Sigmoid colon (tissue), 7 donors: Measurements from ENCODE around the gene ZDHHC20. TPM values are rescaled to one million over a fixed set of nuclear protein-coding genes. Genes with fewer than 3 reads are reported as not detected.

Source experiments
- DNase-seq: peaks from one replicate; pipeline ENCODE4 v3.0.0-alpha.2; 2019
- H3K27ac ChIP-seq, 4 donors: fragments of 200-600 bp; sonication (generic); one replicate each; pipeline ENCODE4 v1.5.1; 2016 to 2019; ENCODE audit warnings: mild to moderate bottlenecking in 1 of 4
- H3K27me3 ChIP-seq, 3 donors: fragments of 200-600 bp; sonication (generic); one replicate each; pipeline ENCODE4 v1.5.1; 2019; ENCODE audit warnings: mild to moderate bottlenecking in 1 of 3
- H3K36me3 ChIP-seq, 4 donors: fragments of 200-600 bp; sonication (generic); one replicate each; pipeline ENCODE4 v1.5.1; 2016 to 2019
- H3K4me1 ChIP-seq, 4 donors: fragments of 200-600 bp; sonication (generic); one replicate each; pipeline ENCODE4 v1.5.1; 2017 to 2019
- H3K4me3 ChIP-seq, 4 donors: fragments of 200-600 bp; sonication (generic); one replicate each; pipeline ENCODE4 v1.5.1; 2017 to 2019; ENCODE audit warnings: mild to moderate bottlenecking in 2 of 4, moderate library complexity in 1 of 4
- H3K9me3 ChIP-seq, 4 donors: fragments of 200-600 bp in 3 of 4; sonication (generic) in 3 of 4; one replicate each; pipeline versions ENCODE4 v1.5.1 to v1.6.1; 2013 to 2019
- EP300 ChIP-seq, 4 donors: sonication (generic); formaldehyde crosslinking; IDR thresholded peaks; one replicate each; pipeline ENCODE4 v1.6.1; 2017; ENCODE audit warnings: antibody characterized with exemption in 4 of 4
- POLR2A ChIP-seq, 2 donors: fragments of 450-650 bp; IDR thresholded peaks; one replicate each; pipeline ENCODE4 v1.6.1; 2016; ENCODE audit warnings: antibody characterized with exemption in 2 of 2, mild to moderate bottlenecking in 2 of 2, moderate library complexity in 2 of 2
- POLR2AphosphoS5 ChIP-seq, 4 donors: sonication (generic); formaldehyde crosslinking; IDR thresholded peaks; one replicate each; pipeline ENCODE4 v1.6.1; 2017; ENCODE audit warnings: antibody characterized with exemption in 4 of 4
- WGBS, 2 donors: extraction: QIAGEN DNeasy Blood & Tissue Kit; methylation state at CpG; one replicate each; pipeline ENCODE4 v1.1.7; 2013; 5-methylcytosine and 5-hydroxymethylcytosine counted together
- intact Hi-C: fragments of 100-400 bp; cut with DNase I; formaldehyde crosslinking; loops from one replicate; pipeline ENCODE4 v1.15.1; 2023
- polyA plus RNA-seq, 3 donors: library from polyadenylated mRNA; stranded (reverse); fragments of 200-250 nt; gene quantifications; one replicate each; pipeline ENCODE4 v1.2.3, GENCODE V29; 2013
- total RNA-seq, 4 donors: library from RNA; depleted of rRNA; stranded (reverse); fragments of >200 nt; gene quantifications; one replicate each; pipeline ENCODE4 v1.1.0, GENCODE V29; 2016
- TF ChIP-seq, protein P1 (sequence below), 4 experiments: fragments of 450-650 bp in 3 of 4; fragments of 200-600 bp in 1 of 4; IDR thresholded peaks; one replicate each; pipeline ENCODE4 v1.5.1; 2016 to 2019; ENCODE audit warnings: antibody characterized with exemption in 4 of 4, mild to moderate bottlenecking in 3 of 4, moderate library complexity in 2 of 4
- donor health status: healthy with polysubstance abuse.
- donor health status: Bipolar disorder and iron deficiency.
- donor health status: healthy.

ZDHHC20 gene
- total and polyA plus RNA-seq, 7 donors, result 14.4 to 56.7 (median 49.9) TPM

DNA sequence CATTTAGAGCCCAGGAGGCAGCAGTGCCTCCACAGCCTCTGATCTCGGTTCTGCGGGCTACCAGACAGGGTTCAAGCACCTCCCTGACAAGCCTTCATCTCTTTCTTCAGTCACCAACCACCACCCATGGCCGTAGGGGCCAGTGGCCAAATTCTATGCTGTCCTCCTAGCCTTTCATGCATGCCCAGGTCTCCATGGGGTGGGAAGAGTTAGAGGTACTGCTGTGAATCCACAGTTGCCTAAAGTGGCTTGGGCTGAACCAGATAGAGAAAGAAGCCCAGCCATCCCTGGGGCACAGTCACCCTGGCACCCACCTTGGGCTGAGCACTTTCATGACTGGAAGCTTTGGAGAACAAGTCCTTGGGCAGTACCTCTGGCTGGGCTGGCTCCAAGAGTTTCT lies 97.4 kb downstream of the ZDHHC20 start:
- H3K27ac ChIP-seq, result no peak overlapping the region
- no peaks in the 10 kb centered on the region for H3K36me3 ChIP-seq
- H3K4me3 ChIP-seq, result no peak overlapping the region
- WGBS, 2 donors, result 78 to 84% methylated on average over 3 of the region's 3 CpGs
- H3K4me1 ChIP-seq, result no peaks in the 10 kb centered on the region
- no peaks in the 10 kb centered on the region for H3K9me3 ChIP-seq
- intact Hi-C loops, result no loop called here
- TF ChIP-seq EP300 (IDR thresholded peaks at IDR 0.05) (no peak), POLR2AphosphoS5 (IDR thresholded peaks at IDR 0.05) (no peak), POLR2A (IDR thresholded peaks at IDR 0.05) (no peak)
- TF ChIP-seq, protein P1, sequence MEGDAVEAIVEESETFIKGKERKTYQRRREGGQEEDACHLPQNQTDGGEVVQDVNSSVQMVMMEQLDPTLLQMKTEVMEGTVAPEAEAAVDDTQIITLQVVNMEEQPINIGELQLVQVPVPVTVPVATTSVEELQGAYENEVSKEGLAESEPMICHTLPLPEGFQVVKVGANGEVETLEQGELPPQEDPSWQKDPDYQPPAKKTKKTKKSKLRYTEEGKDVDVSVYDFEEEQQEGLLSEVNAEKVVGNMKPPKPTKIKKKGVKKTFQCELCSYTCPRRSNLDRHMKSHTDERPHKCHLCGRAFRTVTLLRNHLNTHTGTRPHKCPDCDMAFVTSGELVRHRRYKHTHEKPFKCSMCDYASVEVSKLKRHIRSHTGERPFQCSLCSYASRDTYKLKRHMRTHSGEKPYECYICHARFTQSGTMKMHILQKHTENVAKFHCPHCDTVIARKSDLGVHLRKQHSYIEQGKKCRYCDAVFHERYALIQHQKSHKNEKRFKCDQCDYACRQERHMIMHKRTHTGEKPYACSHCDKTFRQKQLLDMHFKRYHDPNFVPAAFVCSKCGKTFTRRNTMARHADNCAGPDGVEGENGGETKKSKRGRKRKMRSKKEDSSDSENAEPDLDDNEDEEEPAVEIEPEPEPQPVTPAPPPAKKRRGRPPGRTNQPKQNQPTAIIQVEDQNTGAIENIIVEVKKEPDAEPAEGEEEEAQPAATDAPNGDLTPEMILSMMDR (IDR thresholded peaks at IDR 0.05), result no peak
- H3K27me3 ChIP-seq, result no peaks in the 10 kb centered on the region
- no peak for DNase-seq

DNA sequence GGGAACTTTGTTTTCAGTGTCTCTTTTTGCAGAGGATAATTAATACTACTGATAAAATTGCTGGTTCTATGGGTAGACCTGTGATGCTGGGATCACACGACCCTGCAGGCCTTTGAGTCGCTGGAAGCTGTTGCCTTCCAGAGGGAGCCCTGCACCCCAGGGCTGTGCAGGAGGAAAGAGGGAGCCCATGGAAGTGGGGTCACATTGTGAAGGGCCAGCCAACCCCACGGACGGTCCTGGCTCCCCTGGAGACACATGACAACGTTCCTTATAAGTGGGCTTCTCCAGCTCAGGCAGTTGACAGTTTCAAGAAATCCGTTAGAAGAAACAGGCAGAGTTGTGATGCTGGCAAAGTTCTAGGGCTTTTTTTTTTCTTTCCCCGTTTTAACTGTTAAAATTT lies 98.0 kb downstream of the ZDHHC20 start:
- no peak for DNase-seq
- TF ChIP-seq POLR2A (IDR thresholded peaks at IDR 0.05) (no peak), EP300 (IDR thresholded peaks at IDR 0.05) (no peak), POLR2AphosphoS5 (IDR thresholded peaks at IDR 0.05) (no peak)
- TF ChIP-seq, protein P1 (IDR thresholded peaks at IDR 0.05), result no peak
- H3K27ac ChIP-seq, result no peak overlapping the region
- intact Hi-C loops, result no loop called here
- no peaks in the 10 kb centered on the region for H3K36me3 ChIP-seq
- no peaks in the 10 kb centered on the region for H3K27me3 ChIP-seq
- no peaks in the 10 kb centered on the region for H3K9me3 ChIP-seq
- 78 to 86% methylated on average over 7 of the region's 7 CpGs for WGBS, 2 donors
- H3K4me1 ChIP-seq, result no peaks in the 10 kb centered on the region
- H3K4me3 ChIP-seq, result no peak overlapping the region

DNA sequence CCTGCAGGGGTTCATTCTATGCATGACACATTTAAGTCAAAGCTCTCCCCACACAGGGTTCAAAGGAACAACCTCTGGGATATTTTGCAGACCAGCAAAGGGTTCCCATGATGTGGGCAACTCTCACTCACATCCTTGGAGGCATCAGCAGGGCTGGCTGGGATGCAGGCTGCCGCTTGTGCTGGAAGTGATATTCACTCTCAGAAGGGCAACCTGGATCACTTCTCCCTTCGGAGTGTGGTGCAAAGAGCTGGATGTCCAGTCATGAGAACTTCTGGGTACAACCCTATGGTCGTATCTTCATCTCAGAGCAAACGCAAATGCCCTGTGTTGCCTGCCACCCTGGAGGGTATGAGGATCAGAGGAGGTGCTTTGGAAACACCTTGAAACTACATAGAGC lies 98.6 kb downstream of the ZDHHC20 start:
- H3K36me3 ChIP-seq, result no peaks in the 10 kb centered on the region
- intact Hi-C loops, result no loop called here
- no peak for DNase-seq
- TF ChIP-seq, protein P1 (IDR thresholded peaks at IDR 0.05), result no peak
- no peak for TF ChIP-seq POLR2A (IDR thresholded peaks at IDR 0.05)
- no peak for TF ChIP-seq POLR2AphosphoS5 (IDR thresholded peaks at IDR 0.05)
- TF ChIP-seq EP300 (IDR thresholded peaks at IDR 0.05), result no peak
- no peak overlapping the region for H3K27ac ChIP-seq
- no peaks in the 10 kb centered on the region for H3K9me3 ChIP-seq
- H3K27me3 ChIP-seq, result no peaks in the 10 kb centered on the region
- H3K4me1 ChIP-seq, result no peaks in the 10 kb centered on the region
- 89 to 94% methylated on average over 4 of the region's 4 CpGs for WGBS, 2 donors
- H3K4me3 ChIP-seq, result no peak overlapping the region

DNA sequence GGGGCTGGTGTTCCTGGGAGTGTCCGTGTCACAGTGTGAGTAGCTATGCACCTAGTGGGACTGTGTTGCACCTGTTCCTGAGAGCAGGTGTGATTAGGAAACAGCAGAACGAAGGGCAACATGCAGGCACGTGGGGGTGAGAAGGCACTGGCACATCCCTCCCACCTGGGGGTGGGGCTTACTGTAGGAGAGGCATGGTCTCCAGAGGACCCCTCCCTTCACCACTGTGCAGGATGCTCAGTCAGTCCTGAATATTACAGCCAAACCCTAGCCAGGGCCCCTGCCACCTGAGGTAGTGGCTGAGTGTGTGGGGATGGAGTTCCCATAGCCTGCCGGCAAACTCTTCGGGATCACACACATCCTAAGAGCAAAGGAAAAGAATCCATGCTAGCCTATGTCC lies 99.2 kb downstream of the ZDHHC20 start:
- intact Hi-C loops, result no loop called here
- H3K4me1 ChIP-seq, result no peaks in the 10 kb centered on the region
- H3K4me3 ChIP-seq, result no peak overlapping the region
- H3K27ac ChIP-seq, result no peak overlapping the region
- TF ChIP-seq, protein P1 (IDR thresholded peaks at IDR 0.05), result no peak
- TF ChIP-seq POLR2A (IDR thresholded peaks at IDR 0.05) (no peak), POLR2AphosphoS5 (IDR thresholded peaks at IDR 0.05) (no peak), EP300 (IDR thresholded peaks at IDR 0.05) (no peak)
- H3K9me3 ChIP-seq, result no peaks in the 10 kb centered on the region
- whole genome bisulfite sequencing, 2 donors, result 68 to 79% methylated on average over 5 of the region's 5 CpGs
- no peaks in the 10 kb centered on the region for H3K36me3 ChIP-seq
- H3K27me3 ChIP-seq, result no peaks in the 10 kb centered on the region
- DNase-seq, result no peak

DNA sequence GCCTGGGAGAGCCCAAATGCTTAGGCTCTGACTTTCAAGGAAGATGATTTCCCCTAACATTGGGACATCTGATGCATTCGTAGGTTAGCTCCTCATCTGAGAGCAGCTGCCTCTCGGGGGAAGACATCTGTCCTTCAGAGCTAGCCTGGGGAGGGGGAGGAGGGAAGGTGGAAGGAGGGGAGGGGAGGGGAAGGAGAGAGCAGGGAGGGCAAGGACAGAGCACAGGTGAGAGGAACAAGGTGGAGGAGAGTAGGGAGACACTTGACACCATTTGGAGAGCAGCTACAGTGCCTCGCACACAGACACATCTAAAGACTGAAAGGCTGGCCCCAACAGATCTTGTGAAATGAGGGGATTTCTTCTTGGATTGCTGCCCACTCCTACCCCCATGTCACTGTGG lies 103.8 kb downstream of the ZDHHC20 start:
- TF ChIP-seq, protein P1 (IDR thresholded peaks at IDR 0.05), result no peak
- TF ChIP-seq POLR2AphosphoS5 (IDR thresholded peaks at IDR 0.05) (no peak), POLR2A (IDR thresholded peaks at IDR 0.05) (no peak), EP300 (IDR thresholded peaks at IDR 0.05) (no peak)
- intact Hi-C loops, result no loop called here
- no peak overlapping the region for H3K4me3 ChIP-seq
- no peaks in the 10 kb centered on the region for H3K36me3 ChIP-seq
- 80 to 88% methylated on average over 3 of the region's 3 CpGs for WGBS, 2 donors
- no peak for DNase-seq
- H3K9me3 ChIP-seq, result no peaks in the 10 kb centered on the region
- no peak overlapping the region for H3K27ac ChIP-seq
- no peaks in the 10 kb centered on the region for H3K27me3 ChIP-seq
- H3K4me1 ChIP-seq, result no peaks in the 10 kb centered on the region
